GM23338 (cell line): ENCODE measurements around the gene TRAF3IP1.

Source experiments
- CTCF ChIP-seq, 2 experiments: fragments of 200-600 bp in 1 of 2; sonication (generic) in 1 of 2; conservative IDR thresholded peaks; 2 replicates each; pipeline versions ENCODE4 v1.5.1 to v1.6.1; 2016 to 2017; ENCODE audit warnings: antibody characterized with exemption in 2 of 2, low read depth in 2 of 2, mild to moderate bottlenecking in 2 of 2, moderate library complexity in 1 of 2
- JUNB ChIP-seq: IDR thresholded peaks from one replicate; pipeline ENCODE4 v1.6.1; 2016; ENCODE audit warnings: antibody characterized with exemption; ENCODE audit not compliant: unreplicated experiment
- ZNF331 ChIP-seq: fragments of 250-450 bp; sonication (Bioruptor Pico); IDR thresholded peaks from 2 replicates; pipeline ENCODE4 v1.5.0; 2020; ENCODE audit warnings: low read depth, mild to moderate bottlenecking, moderate library complexity

GRCh38 chr2:238315031-238315595, 5.2 kb upstream of the TRAF3IP1 start:
- TF ChIP-seq JUNB (no peak), CTCF (conservative IDR thresholded peaks at IDR 0.05; ENCODE audit: low read depth in 2 of 2) (no peak), ZNF331 (CRISPR knock-in tag) (no peak)
